Spleen (tissue), 7 donors: ENCODE measurements around the gene PRPF4.

Experiments used
- CTCF ChIP-seq, 11 experiments: fragments of 200-600 bp in 7 of 11; fragments of 450-650 bp in 4 of 11; sonication (generic) in 4 of 11; IDR thresholded peaks in 8 of 11; conservative IDR thresholded peaks in 3 of 11; 1 replicate in 7 of 11; 2 replicates in 4 of 11; pipeline versions ENCODE4 v1.4.0 to v1.8.0; 2016 to 2021; ENCODE audit warnings: antibody characterized with exemption in 11 of 11, inconsistent platforms in 4 of 11, mild to moderate bottlenecking in 1 of 11
- POLR2A ChIP-seq, 3 donors: fragments of 450-650 bp; IDR thresholded peaks; one replicate each; pipeline ENCODE4 v1.5.1; 2017; ENCODE audit warnings: antibody characterized with exemption in 3 of 3, mild to moderate bottlenecking in 1 of 3
- POLR2AphosphoS5 ChIP-seq, 3 donors: sonication (generic); formaldehyde crosslinking; IDR thresholded peaks; one replicate each; pipeline ENCODE4 v1.5.1; 2017; ENCODE audit warnings: antibody characterized with exemption in 3 of 3
- donor health status: DM: no; HTN: no; CAD: no; lungs with moderate emphysema.
- donor health status: DM: no; HTN: no; CAD: no.
- donor health status: DM: no; HTN: no; CAD: no.

GRCh38 chr9:113289091-113289490 is 13.6 kb downstream of the PRPF4 start:
- TF ChIP-seq CTCF (IDR thresholded peaks at IDR 0.05 in 8 of 11, conservative IDR thresholded peaks at IDR 0.05 in 3 of 11), result no peak
- no peak for TF ChIP-seq POLR2AphosphoS5 (IDR thresholded peaks at IDR 0.05)
- no peak for TF ChIP-seq POLR2A (IDR thresholded peaks at IDR 0.05)
